ENCODE results near the gene SERTAD1.
A peak's percentile ranks its signal among the peaks of the same experiment; 100 is the strongest.
"Not testable (repeated sequence)": the region's sequence is repeated elsewhere in the genome, so short reads cannot be mapped to it uniquely, and the experiment has no call there.

Gene SERTAD1

GRCh38 chr19:40452016-40452415 is 26.2 kb upstream of the SERTAD1 start:
- no peak for DNase-seq (ENCODE audit: low spot score)

- no peak for DNase-seq (ENCODE audit: low spot score)
Measured at GRCh38 chr19:40450664-40451063, 24.9 kb upstream of the SERTAD1 start.

- no peak for DNase-seq (ENCODE audit: low spot score)
Measured at GRCh38 chr19:40449506-40449905, 23.7 kb upstream of the SERTAD1 start.

- no peak for DNase-seq (ENCODE audit: low spot score)
Measured at GRCh38 chr19:40446263-40446784, 20.5 kb upstream of the SERTAD1 start.

GRCh38 chr19:40445780-40446262 is 20.0 kb upstream of the SERTAD1 start:
- DNase-seq (ENCODE audit: low spot score): no peak

- DNase-seq (ENCODE audit: low spot score): no peak
Measured at GRCh38 chr19:40444825-40445312, 19.1 kb upstream of the SERTAD1 start.

- DNase-seq (ENCODE audit: low spot score): peak; percentile 98
Measured at GRCh38 chr19:40444000-40444824, 18.4 kb upstream of the SERTAD1 start, which contains the start of gene SERTAD3. SERTAD3 (minus strand) TSS chr19:40444335; CDS start chr19:40442080, 2,255 bp downstream.

- peak; percentile 99 for DNase-seq (ENCODE audit: low spot score)
Measured at GRCh38 chr19:40443131-40443999, 17.6 kb upstream of the SERTAD1 start.

- no peak for DNase-seq (ENCODE audit: low spot score)
Measured at GRCh38 chr19:40442328-40443130, 16.7 kb upstream of the SERTAD1 start.

- no peak for DNase-seq (ENCODE audit: low spot score)
Measured at GRCh38 chr19:40441719-40442253, 16.0 kb upstream of the SERTAD1 start.

GRCh38 chr19:40438284-40438683 is 12.5 kb upstream of the SERTAD1 start:
- DNase-seq (ENCODE audit: low spot score): no peak

- peak; percentile 93 for DNase-seq (ENCODE audit: low spot score)
Measured at GRCh38 chr19:40433391-40434216, 7.8 kb upstream of the SERTAD1 start.

GRCh38 chr19:40432760-40433159 is 7.0 kb upstream of the SERTAD1 start:
- not testable (repeated sequence) for DNase-seq (ENCODE audit: low spot score)

GRCh38 chr19:40431698-40432097 is 5.9 kb upstream of the SERTAD1 start:
- no peak for DNase-seq (ENCODE audit: low spot score)

- not testable (repeated sequence) for DNase-seq (ENCODE audit: low spot score)
Measured at GRCh38 chr19:40430242-40430641, 4.5 kb upstream of the SERTAD1 start.

- not testable (repeated sequence) for DNase-seq (ENCODE audit: low spot score)
Measured at GRCh38 chr19:40428197-40428596, 2.4 kb upstream of the SERTAD1 start.

GRCh38 chr19:40424637-40425449 is 949 bp downstream of the SERTAD1 start:
- DNase-seq (ENCODE audit: low spot score): no peak

- no peak for DNase-seq (ENCODE audit: low spot score)
Measured at GRCh38 chr19:40423938-40424337, 1.9 kb downstream of the SERTAD1 start.
